ENCODE results near the gene SEZ6. TPM values are rescaled to one million over a fixed set of nuclear protein-coding genes. Genes with fewer than 3 reads are reported as not detected.

Gene SEZ6
- total RNA-seq, 3 donors from 2014 or later (not counting 1 experiment from before 2014, with no cell fraction given): 0.33 to 1.4 (median 0.97) TPM

GRCh38 chr17:29041571-29041970 lies 35.7 kb upstream of the SEZ6 start:
- DNase-seq (no peak), ATAC-seq (no peak)
- peaks cover 10% of the 10 kb centered on the region for H3K4me1 ChIP-seq (ENCODE audit: control insufficient read depth, insufficient read depth, low read length)
- H3K4me3 Mint-ChIP-seq: no peak overlapping the region
- H3K4me3 ChIP-seq (ENCODE audit: low read length): no peak overlapping the region
- H3K36me3 ChIP-seq (ENCODE audit: control insufficient read depth, insufficient read depth, low read length): no peaks in the 10 kb centered on the region
- no peak overlapping the region for H3K27ac Mint-ChIP-seq
- no peaks in the 10 kb centered on the region for H3K27me3 Mint-ChIP-seq (ENCODE audit: low read depth in 2 of 2)
- WGBS (ENCODE audit: insufficient coverage): 87% methylated on average over 6 of the region's 6 CpGs
- intact Hi-C loops (cut with micrococcal nuclease): no loop called here
- H3K36me3 Mint-ChIP-seq: no peaks in the 10 kb centered on the region
- peaks cover 8 to 12% of the 10 kb centered on the region in 2 donors for H3K4me1 Mint-ChIP-seq
- no peaks in the 10 kb centered on the region for H3K27me3 ChIP-seq (ENCODE audit: control insufficient read depth, insufficient read depth, low read length)
- TF ChIP-seq CTCF (IDR thresholded peaks at IDR 0.05): no peak
- H3K9me3 Mint-ChIP-seq: no peaks in the 10 kb centered on the region
- no peak overlapping the region for H3K27ac ChIP-seq (ENCODE audit: low read length)
- no peaks in the 10 kb centered on the region for H3K9me3 ChIP-seq (ENCODE audit: control insufficient read depth, insufficient read depth, low read length)

GRCh38 chr17:29041091-29041490 lies 35.3 kb upstream of the SEZ6 start:
- ATAC-seq (no peak), DNase-seq (no peak)
- Histone ChIP-seq H3K4me3 (ENCODE audit: low read length) (no peak overlapping the region), H3K27ac (ENCODE audit: low read length) (no peak overlapping the region), H3K4me1 (ENCODE audit: control insufficient read depth, insufficient read depth, low read length) (peaks cover 10% of the 10 kb centered on the region), H3K9me3 (ENCODE audit: control insufficient read depth, insufficient read depth, low read length) (no peaks in the 10 kb centered on the region), H3K27me3 (ENCODE audit: control insufficient read depth, insufficient read depth, low read length) (no peaks in the 10 kb centered on the region), H3K36me3 (ENCODE audit: control insufficient read depth, insufficient read depth, low read length) (no peaks in the 10 kb centered on the region)
- 93% methylated on average over 2 of the region's 2 CpGs for WGBS (ENCODE audit: insufficient coverage)
- Mint-ChIP-seq H3K4me1 (peaks cover 5 to 12% of the 10 kb centered on the region in 2 donors), H3K27me3 (ENCODE audit: low read depth in 2 of 2) (peaks cover 0 to 2% of the 10 kb centered on the region in 2 donors), H3K9me3 (no peaks in the 10 kb centered on the region), H3K36me3 (no peaks in the 10 kb centered on the region), H3K27ac (no peak overlapping the region), H3K4me3 (no peak overlapping the region)
- no peak for TF ChIP-seq CTCF (IDR thresholded peaks at IDR 0.05)
- intact Hi-C loops (cut with micrococcal nuclease): no loop called here

DNA sequence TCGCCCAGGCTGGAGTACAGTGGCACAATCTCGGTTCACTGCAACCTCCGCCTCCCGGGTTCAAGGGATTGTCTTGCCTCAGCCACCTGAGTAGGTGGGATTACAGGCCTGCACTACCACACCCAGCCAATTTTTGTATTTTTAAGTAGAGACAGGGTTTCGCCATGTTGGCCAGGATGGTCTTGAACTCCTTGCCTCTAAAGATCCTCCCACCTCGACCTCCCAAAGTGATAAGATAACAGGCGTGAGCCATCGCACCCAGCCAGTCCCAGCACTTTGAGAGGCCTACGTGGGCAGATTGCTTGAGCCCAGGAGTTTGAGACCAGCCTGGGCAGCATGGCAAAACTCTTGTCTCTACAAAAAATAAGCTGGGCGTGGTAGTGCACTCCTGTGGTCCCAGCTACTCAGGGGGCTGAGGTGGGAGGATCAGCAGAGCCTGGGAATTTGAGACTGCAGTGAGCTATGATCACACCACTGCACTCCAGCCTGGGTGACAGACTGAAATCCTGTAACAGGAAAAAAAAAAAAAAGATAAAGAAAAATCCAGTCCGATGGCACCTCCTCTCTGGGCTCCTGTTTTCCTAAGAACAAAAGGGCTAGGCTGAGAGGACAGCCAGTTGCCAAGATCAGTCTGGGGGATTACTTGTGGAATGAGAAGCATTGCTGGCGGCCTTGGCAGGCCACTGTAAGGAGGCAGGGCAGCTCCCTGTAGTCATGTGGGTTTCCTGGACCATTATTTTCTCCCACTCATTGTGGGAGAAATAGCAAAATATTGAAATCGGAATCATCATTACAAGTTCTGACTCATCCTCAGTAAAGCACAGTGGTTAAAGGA lies 34.1 kb upstream of the SEZ6 start:
- H3K4me3 Mint-ChIP-seq: no peak overlapping the region
- DNase-seq: no peak

More for the DNA sequence above, 34.1 kb upstream of the SEZ6 start:
- TF ChIP-seq CTCF (IDR thresholded peaks at IDR 0.05): no peak
- peaks cover 5 to 7% of the 10 kb centered on the region in 2 donors for H3K27me3 Mint-ChIP-seq (ENCODE audit: low read depth in 2 of 2)
- 90% methylated on average over 13 of the region's 13 CpGs for WGBS (ENCODE audit: insufficient coverage)
- peaks cover 5 to 12% of the 10 kb centered on the region in 2 donors for H3K4me1 Mint-ChIP-seq
- Histone ChIP-seq H3K9me3 (ENCODE audit: control insufficient read depth, insufficient read depth, low read length) (no peaks in the 10 kb centered on the region), H3K36me3 (ENCODE audit: control insufficient read depth, insufficient read depth, low read length) (no peaks in the 10 kb centered on the region), H3K4me3 (ENCODE audit: low read length) (no peak overlapping the region), H3K27ac (ENCODE audit: low read length) (no peak overlapping the region), H3K4me1 (ENCODE audit: control insufficient read depth, insufficient read depth, low read length) (peaks cover 10% of the 10 kb centered on the region), H3K27me3 (ENCODE audit: control insufficient read depth, insufficient read depth, low read length) (no peaks in the 10 kb centered on the region)
- intact Hi-C loops (cut with micrococcal nuclease): no loop called here
- peaks cover 0 to 3% of the 10 kb centered on the region in 2 donors for H3K9me3 Mint-ChIP-seq
- H3K27ac Mint-ChIP-seq: no peak overlapping the region
- no peaks in the 10 kb centered on the region for H3K36me3 Mint-ChIP-seq
- ATAC-seq: no peak
